Activated CD8-positive, alpha-beta memory T cell treated with anti-CD3 and anti-CD28 coated beads, Interleukin-2, amount 50 U/mL, for 1 hour (primary cell): ENCODE data around the gene SCG5.
"Not testable (repeated sequence)": the region's sequence is repeated elsewhere in the genome, so short reads cannot be mapped to it uniquely, and the experiment has no call there.

Experiments
- DNase-seq: peaks from one replicate; pipeline ENCODE4 v3.0.0-alpha.2; 2020; ENCODE audit errors: extremely low read depth

The SCG5 gene

DNA sequence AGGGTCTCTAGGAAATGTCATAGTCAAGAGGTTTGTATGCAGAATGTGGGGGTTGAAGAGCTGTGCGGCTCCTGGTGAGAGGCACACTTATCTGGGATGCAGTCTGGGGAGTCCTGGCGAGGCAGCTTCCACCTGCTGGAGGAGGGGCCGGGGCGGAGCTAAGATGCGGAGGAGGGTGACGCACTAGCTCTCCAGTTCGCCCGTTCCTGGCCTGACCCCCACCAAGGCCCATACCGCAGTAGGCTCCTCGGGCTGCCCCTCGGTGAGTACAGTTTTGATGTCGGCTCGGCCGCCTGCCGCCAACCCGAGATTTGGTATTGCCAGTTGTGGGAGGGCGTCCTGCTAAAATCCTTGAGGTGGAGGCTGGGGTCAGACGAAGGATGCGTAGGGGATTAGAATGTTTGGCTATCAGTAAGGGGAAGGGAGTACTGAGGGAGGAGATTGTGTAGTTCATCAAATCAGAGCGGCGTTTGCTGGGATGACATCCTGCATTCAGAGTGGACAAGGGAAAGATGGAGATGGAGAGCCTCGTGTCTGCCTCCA is at the start of gene SCG5:
Gene SCG5 (plus strand): TSS at position 194 of the 543 bp plus-strand sequence. CDS start 1,883 bp downstream, outside the sequence.
- no peak for DNase-seq

DNA sequence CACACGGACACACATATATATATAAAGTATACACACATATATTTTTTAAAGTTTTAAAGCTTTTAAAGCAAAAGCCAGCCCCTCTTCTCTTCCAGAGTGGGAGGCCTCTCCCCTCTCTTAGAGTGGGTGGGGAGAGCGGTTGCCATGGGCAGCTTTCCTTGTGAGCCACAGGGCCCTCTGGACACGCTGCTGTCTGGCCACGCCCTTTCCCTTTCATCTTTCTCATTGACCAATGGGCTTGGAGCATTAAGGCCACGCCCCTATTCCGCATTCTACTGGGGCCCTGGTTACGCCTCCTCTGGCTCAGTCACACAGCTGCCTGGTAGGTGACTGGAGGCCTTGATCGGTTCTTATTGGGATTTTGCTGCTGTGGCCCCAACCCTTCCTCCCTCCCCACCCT is 48.4 kb upstream of the SCG5 start, which contains the start of gene GOLGA8N:
Gene GOLGA8N (plus strand): TSS at position 306 of the 400 bp plus-strand sequence.
- not testable (repeated sequence) for DNase-seq

- not testable (repeated sequence) for DNase-seq
Measured at GRCh38 chr15:32609518-32609917, 32.0 kb upstream of the SCG5 start.

DNA sequence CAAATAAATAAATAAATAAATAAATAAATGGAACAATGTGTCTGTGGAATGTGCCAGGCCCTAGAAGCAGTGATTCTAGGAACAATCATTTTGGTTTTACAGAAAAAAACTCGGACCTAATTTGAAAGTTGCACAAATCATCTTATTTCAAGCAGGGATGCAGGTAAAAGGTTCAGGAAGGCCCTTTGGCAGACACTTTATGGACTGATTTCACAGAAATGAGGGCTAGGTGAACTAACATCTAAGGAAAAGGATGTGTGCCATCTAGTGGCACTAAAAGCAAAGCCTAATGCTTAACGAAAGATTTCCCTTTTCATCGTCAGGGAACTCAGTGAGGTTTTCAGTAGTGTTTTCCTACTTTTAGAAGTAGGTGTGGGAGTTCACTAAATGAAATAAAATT is 30.8 kb upstream of the SCG5 start:
- not testable (repeated sequence) for DNase-seq

GRCh38 chr15:32614712-32615050 is 26.8 kb upstream of the SCG5 start:
- not testable (repeated sequence) for DNase-seq

- peak; percentile 55 for DNase-seq
Measured at GRCh38 chr15:32615051-32615870, 26.2 kb upstream of the SCG5 start, which contains the start of gene ARHGAP11A. Gene ARHGAP11A (plus strand): TSS chr15:32615504. CDS start chr15:32616212, 708 bp downstream.

- DNase-seq: not testable (repeated sequence)
Measured at GRCh38 chr15:32615871-32616426, 25.6 kb upstream of the SCG5 start.

DNA sequence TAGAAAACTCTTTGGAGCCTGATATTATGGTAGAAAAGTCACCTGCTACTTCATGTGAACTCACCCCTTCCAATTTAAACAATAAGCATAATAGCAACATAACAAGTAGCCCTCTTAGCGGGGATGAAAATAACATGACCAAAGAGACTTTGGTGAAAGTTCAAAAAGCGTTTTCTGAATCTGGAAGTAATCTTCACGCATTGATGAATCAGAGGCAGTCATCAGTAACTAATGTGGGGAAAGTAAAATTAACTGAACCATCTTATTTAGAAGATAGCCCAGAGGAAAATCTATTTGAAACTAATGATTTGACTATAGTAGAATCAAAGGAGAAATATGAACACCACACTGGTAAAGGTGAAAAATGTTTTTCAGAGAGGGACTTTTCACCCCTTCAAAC is 5.1 kb upstream of the SCG5 start:
- DNase-seq: no peak

- no peak for DNase-seq
Measured at GRCh38 chr15:32636908-32637567, 4.5 kb upstream of the SCG5 start.

- no peak for DNase-seq
Measured at GRCh38 chr15:32637704-32638103, 3.8 kb upstream of the SCG5 start.

DNA sequence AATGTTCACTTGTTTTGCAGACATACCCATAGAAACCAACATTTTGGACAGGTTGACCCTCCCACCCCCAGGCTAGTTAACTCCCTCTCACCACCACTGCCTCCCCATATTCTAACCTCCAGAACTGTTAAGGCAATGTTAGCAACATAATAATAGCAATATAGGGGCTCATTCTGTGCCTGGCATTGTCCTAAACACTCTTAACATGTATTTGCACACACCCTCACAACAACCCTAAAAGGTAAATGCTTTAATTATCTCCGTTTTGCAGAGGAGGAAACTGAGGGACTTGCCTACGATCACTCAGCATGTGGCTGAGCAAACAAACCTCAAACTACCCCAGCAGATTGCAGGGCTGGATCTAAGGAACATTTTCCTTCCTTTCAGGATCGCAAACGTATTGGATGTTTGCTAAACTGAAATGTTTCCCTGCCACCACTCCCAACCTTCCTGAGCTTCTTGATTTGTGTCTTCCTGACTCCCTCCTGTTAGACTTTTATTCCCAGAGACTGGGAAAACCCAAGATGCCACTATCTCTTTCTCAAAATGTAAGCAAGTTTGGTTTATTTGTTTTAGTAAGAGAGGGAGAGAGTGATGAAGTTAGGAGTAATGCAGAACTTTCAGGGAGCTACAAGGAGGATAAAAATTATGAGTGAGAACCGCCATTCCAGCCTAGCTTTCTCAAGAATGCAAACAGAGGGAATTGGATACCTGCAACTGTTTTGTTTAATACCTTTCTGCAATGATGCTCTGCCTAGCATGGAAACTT is 1.3 kb downstream of the SCG5 start:
- no peak for DNase-seq

DNA sequence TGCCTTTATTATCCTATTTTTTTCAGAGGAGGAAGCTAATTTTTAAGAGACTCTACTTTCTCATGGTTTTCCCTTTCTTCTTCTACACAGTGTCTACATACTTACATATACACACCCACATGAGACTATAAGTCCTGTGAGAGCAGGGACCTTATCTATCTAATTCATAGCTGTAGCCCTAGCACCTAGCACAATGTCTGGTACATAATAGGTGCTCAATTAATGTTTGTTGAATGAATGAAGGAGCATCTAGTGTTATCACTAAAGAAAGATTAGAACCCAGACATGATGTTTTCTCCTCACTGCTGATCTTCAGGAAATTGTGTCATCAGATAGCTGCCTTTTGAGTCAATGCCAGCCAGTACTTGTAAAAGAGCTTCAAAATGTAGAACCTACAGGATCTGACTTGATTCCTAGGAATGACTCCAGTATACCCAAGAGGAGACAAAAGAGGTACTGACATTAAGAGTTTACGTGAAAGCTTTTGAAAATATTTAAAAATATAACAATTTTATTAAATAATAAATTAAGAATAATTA is 2.5 kb downstream of the SCG5 start:
- no peak for DNase-seq

DNA sequence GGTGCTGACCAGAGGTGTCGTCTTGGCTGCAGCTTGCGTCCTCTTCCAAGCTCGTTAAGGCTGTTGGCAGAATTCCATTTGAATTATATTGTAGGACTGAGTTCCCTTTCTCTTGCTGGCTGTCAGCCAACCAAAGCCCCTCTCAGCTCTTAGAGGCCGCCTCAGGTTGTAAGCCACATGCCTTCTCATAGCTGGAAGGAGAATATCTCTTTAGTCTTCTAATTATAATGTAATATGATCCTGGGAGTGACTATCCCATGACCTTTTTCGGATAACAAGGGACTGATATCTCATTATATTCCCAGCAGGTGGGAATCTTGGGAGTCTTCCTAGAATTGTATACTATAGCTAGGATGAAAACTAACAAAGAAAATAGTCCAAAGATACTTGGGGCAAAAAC is 4.8 kb downstream of the SCG5 start:
- DNase-seq: no peak

DNA sequence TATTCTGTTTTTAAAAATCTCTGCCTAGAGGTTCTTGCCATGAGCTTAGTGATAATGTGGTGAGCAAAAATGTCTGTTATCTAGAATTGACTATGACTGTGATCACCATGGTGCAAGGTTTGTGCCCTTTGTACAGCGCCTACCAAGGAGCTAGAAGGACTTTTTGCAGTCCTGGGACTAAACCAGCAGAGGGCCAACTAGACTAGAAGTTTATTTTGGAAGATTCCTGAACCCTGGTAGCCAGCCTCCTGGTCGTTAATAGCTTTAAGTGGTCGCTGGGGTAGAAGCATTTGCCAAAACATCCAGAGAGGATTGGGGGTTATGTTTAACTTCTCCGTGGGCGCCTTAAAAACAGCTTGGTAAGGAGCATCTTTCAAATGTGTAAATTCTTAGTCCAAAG is 7.8 kb downstream of the SCG5 start:
- DNase-seq: no peak

GRCh38 chr15:32651229-32651837 is 9.8 kb downstream of the SCG5 start:
- no peak for DNase-seq

- no peak for DNase-seq
Measured at GRCh38 chr15:32652178-32652577, 10.7 kb downstream of the SCG5 start.

DNA sequence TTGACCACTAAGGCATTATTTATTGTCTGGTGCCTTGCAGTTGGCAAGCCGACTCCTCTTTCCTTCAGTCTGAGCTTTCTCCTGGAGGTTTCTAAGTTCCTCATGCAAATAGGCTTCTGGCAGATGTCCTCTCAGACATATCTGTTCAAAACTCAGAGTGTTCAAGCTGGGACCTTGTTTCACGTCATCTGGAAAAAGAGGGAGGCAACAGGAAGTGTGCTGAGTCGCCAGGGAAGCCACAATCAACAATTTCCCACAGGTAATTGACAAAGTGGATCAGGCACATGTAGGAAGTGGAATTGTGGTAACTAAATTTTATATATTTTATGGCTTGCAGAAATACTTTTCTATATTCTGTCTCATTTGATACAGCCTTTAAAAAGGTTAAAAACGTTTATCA is 14.6 kb downstream of the SCG5 start:
- DNase-seq: no peak

DNA sequence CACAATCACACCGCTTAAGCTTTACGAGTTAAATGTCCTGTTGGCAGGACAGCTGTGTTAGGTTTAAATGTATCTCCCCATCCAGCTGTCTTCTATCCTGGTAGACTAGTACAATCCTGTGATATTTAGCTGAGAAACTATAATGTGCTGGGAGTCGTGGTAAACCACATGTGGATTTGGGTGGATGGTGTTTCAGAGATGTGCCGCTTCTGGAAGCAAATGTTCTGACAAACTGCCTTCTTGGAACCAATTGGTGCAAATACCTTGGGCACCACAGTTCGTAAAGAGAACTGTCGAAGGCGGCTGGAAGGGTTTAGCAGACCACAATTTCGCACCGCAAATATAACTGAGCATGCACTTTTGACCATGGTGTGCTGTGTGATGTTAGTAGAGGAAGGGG is 15.0 kb downstream of the SCG5 start:
- no peak for DNase-seq

- DNase-seq: no peak
Measured at GRCh38 chr15:32657198-32657883, 15.8 kb downstream of the SCG5 start.

DNA sequence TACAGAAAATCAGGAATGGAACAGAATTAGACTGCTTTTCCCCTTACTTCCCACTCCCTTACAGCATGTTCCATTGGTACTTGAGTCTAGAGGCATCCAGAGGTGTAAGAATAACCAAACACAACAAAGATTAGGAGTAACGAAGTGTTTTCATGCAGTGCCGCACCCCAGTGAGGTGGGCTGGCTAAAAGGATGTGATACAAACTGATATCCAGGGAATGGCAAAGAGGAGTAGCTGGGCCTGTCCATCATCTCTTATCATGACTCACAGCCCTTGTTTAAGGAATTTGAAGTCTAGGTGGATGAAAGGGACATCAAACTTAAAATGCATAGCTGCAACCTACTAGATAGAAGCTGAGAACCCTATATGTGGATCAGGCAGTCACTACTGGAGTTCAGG is 16.4 kb downstream of the SCG5 start:
- no peak for DNase-seq
